ENCODE results near the gene DCAF12.

- no peak for TF ChIP-seq CTCF (IDR thresholded peaks at IDR 0.05 in 8 of 11, conservative IDR thresholded peaks at IDR 0.05 in 3 of 11)
- TF ChIP-seq POLR2AphosphoS5 (IDR thresholded peaks at IDR 0.05): no peak
Observed at GRCh38 chr9:34084562-34084961, 41.9 kb downstream of the DCAF12 start.
